K562 (cell line): ENCODE results near the gene EPB41L2. TPM values are rescaled to one million over a fixed set of nuclear protein-coding genes. Genes with fewer than 3 reads are reported as not detected.

Source experiments
- ATAC-seq: fragments of 200-7000 bp; cut with Tn5 transposase; 3 replicates; pipeline ENCODE4 v1.9.1; 2020; ENCODE audit warnings: moderate library complexity
- BruUV-seq: library from RNA; stranded (reverse); fragments of 400-500 nt; replicated peaks from 2 replicates; lab custom pipeline; 2021; lab: Mats Ljungman, UMichigan
- CTCF ChIA-PET: fragments of 300-600 bp; formaldehyde crosslinking; extraction: SDS; loops from one replicate; lab custom pipeline; 2021; ENCODE audit warnings: low intra/inter-chr PET ratio; lab: Yijun Ruan, JAX
- POLR2A ChIA-PET: fragments of 300-600, 350-650 bp; sonication (Branson Sonifier 250); formaldehyde crosslinking; extraction: SDS; loops from one replicate; lab custom pipeline; 2021; ENCODE audit warnings: antibody characterized with exemption, inconsistent platforms; lab: Yijun Ruan, JAX
- DNase-seq, 4 experiments: peaks; one replicate each; pipeline versions ENCODE4 v3.0.0 to v3.0.0-alpha.2; 2011 to 2018; ENCODE audit warnings: low spot score in 3 of 4, mixed read lengths in 3 of 4; ENCODE audit errors: extremely low read depth in 1 of 4
- FAIRE-seq: peaks from 2 replicates; lab custom pipeline; 2011; peaks lifted over from hg19 to GRCh38; lab: Jason Lieb, UNC
- H2AFZ ChIP-seq: 2 replicates; pipeline ENCODE4 v1.6.0; 2011; ENCODE audit warnings: low read depth, low read length, control low read depth, inconsistent platforms
- H3K27ac ChIP-seq: fragments of 200-600 bp; 3 replicates; pipeline ENCODE4 v1.8.0; 2011; ENCODE audit warnings: low read depth, mild to moderate bottlenecking, control low read depth, inconsistent platforms, low read length, moderate library complexity, mixed read lengths; ENCODE audit errors: extremely low read depth
- H3K27me3 ChIP-seq, 2 experiments: fragments of 300-600 bp in 1 of 2; 2 replicates in 1 of 2; 3 replicates in 1 of 2; pipeline versions ENCODE4 v1.6.0 to v1.8.0; 2011; ENCODE audit warnings: inconsistent platforms in 2 of 2, low read length in 2 of 2, mild to moderate bottlenecking in 1 of 2, mixed read lengths in 1 of 2, moderate library complexity in 1 of 2; ENCODE audit not compliant: control insufficient read depth in 2 of 2, insufficient read depth in 2 of 2
- H3K36me3 ChIP-seq: fragments of 300-600 bp; 3 replicates; pipeline ENCODE4 v1.8.0; 2011; ENCODE audit warnings: mild to moderate bottlenecking, low read length, inconsistent platforms; ENCODE audit not compliant: control insufficient read depth, insufficient read depth
- H3K4me1 ChIP-seq, 2 experiments: fragments of 200-600 bp in 1 of 2; replicated peaks in 1 of 2; 2 replicates in 1 of 2; 3 replicates in 1 of 2; pipeline versions ENCODE4 v1.5.1 to v1.8.0; 2011; ENCODE audit warnings: inconsistent platforms in 2 of 2, low read length in 2 of 2, mild to moderate bottlenecking in 1 of 2, mixed read lengths in 1 of 2, moderate library complexity in 1 of 2; ENCODE audit not compliant: control insufficient read depth in 2 of 2, insufficient read depth in 2 of 2
- H3K4me2 ChIP-seq: 2 replicates; pipeline ENCODE4 v1.6.1; 2011; ENCODE audit warnings: low read length, control low read depth, inconsistent platforms, mixed read lengths; ENCODE audit not compliant: insufficient read depth
- H3K4me3 ChIP-seq: fragments of 200-600 bp; sonication (generic), shearing (Covaris generic); 2 replicates; pipeline ENCODE4 v1.5.1; 2016; ENCODE audit warnings: control low read depth, inconsistent platforms
- H3K79me2 ChIP-seq: fragments of 200-600 bp; 3 replicates; pipeline ENCODE4 v1.8.0; 2011; ENCODE audit warnings: low read length, inconsistent platforms; ENCODE audit not compliant: control insufficient read depth, insufficient read depth
- H3K9ac ChIP-seq, 2 experiments: 2 replicates each; pipeline versions ENCODE4 v1.6.0 to v1.6.1; 2011; ENCODE audit warnings: low read depth in 2 of 2, low read length in 2 of 2, control low read depth in 1 of 2, inconsistent platforms in 1 of 2, mild to moderate bottlenecking in 1 of 2, mixed read lengths in 1 of 2; ENCODE audit not compliant: insufficient read depth in 1 of 2
- H3K9me1 ChIP-seq: one replicate; pipeline ENCODE4 v1.6.0; 2011; ENCODE audit warnings: inconsistent platforms, mild to moderate bottlenecking, low read length, moderate library complexity; ENCODE audit not compliant: control insufficient read depth, insufficient read depth
- H3K9me3 ChIP-seq: replicated peaks from 2 replicates; pipeline ENCODE4 v1.5.1; 2011; ENCODE audit warnings: low read depth, low read length, inconsistent platforms; ENCODE audit not compliant: control insufficient read depth, insufficient read depth
- H4K20me1 ChIP-seq: replicated peaks from 2 replicates; pipeline ENCODE4 v1.6.1; 2011; ENCODE audit warnings: low read length, inconsistent platforms, mixed read lengths; ENCODE audit not compliant: control insufficient read depth, insufficient read depth
- ARID1B ChIP-seq: fragments of 450-650 bp; IDR thresholded peaks from 2 replicates; pipeline ENCODE4 v1.6.1; 2016; ENCODE audit warnings: antibody characterized with exemption, mild to moderate bottlenecking, inconsistent platforms
- C11orf30 ChIP-seq: fragments of 450-650 bp; IDR thresholded peaks from 2 replicates; pipeline ENCODE4 v1.6.1; 2016; ENCODE audit warnings: low read depth, mild to moderate bottlenecking
- HCFC1 ChIP-seq: IDR thresholded peaks from 2 replicates; pipeline ENCODE4 v1.6.1; 2012; ENCODE audit warnings: low read depth, low read length, improper control_type of control experiment
- MIER1 ChIP-seq: fragments of 450-650 bp; IDR thresholded peaks from 2 replicates; pipeline ENCODE4 v1.6.1; 2016; ENCODE audit warnings: antibody characterized with exemption, mild to moderate bottlenecking, low read depth
- NCOR1 ChIP-seq: fragments of 450-650 bp; IDR thresholded peaks from 2 replicates; pipeline ENCODE4 v1.6.1; 2016; ENCODE audit warnings: mild to moderate bottlenecking, moderate library complexity
- NFE2 ChIP-seq: IDR thresholded peaks from 2 replicates; pipeline ENCODE4 v1.6.1; 2014; ENCODE audit warnings: antibody characterized with exemption, low read depth
- POLR2B ChIP-seq: fragments of 450-650 bp; IDR thresholded peaks from 2 replicates; pipeline ENCODE4 v1.6.1; 2018; ENCODE audit warnings: low read depth; ENCODE audit not compliant: partially characterized antibody
- SRSF1 ChIP-seq: fragments of 200-400 bp; formaldehyde crosslinking; IDR thresholded peaks from 2 replicates; pipeline ENCODE4 v1.6.1; 2017; ENCODE audit warnings: mild to moderate bottlenecking, low read depth, low read length, moderate library complexity
- U2AF1 ChIP-seq: fragments of 200-400 bp; formaldehyde crosslinking; optimal IDR thresholded peaks from 2 replicates; pipeline ENCODE3; 2017; ENCODE audit warnings: mild to moderate bottlenecking, low read depth, low read length, moderate library complexity
- ZNF124 ChIP-seq: sonication (generic); formaldehyde crosslinking; IDR thresholded peaks from 2 replicates; pipeline ENCODE4 v1.8.1; 2022; ENCODE audit warnings: missing genetic modification reagents
- ZNF24 ChIP-seq: fragments of 450-650 bp; IDR thresholded peaks from 2 replicates; pipeline ENCODE4 v1.6.1; 2016
- WGBS: fragments of 100-300 bp; shearing (Covaris generic); methylation state at CpG from one replicate; pipeline ENCODE4 v1.1.6; 2016; ENCODE audit warnings: low coverage, mixed read lengths; ENCODE audit not compliant: insufficient coverage; ENCODE audit errors: missing lambda C conversion rate; 5-methylcytosine and 5-hydroxymethylcytosine counted together
- in situ Hi-C: fragments of 300-500 bp; cut with MboI; formaldehyde crosslinking; loops from 4 replicates; pipeline ENCODE4 v1.15.0; 2018; ENCODE audit warnings: inconsistent platforms, mixed read lengths
- intact Hi-C: fragments of 100-400 bp; cut with micrococcal nuclease; formaldehyde crosslinking; loops from 2 replicates; pipeline ENCODE4 v1.14.2; 2022
- polyA plus RNA-seq, 8 experiments: library from polyadenylated mRNA; depleted of rRNA in 4 of 8; stranded (reverse) in 5 of 8; unstranded in 3 of 8; fragments of >200 nt; fragmentation: Nextera tagmentation in 2 of 8; fragmentation: Illumina TruSeq in 1 of 8; extraction: Ambion mirVana in 2 of 8; extraction: Trizol in 1 of 8; gene quantifications; 2 replicates each; pipeline versions ENCODE4 v1.2.1 to v1.2.3, GENCODE V29; 2011 to 2014; ENCODE audit warnings: inconsistent platforms in 1 of 8, missing spikeins in 1 of 8
- total RNA-seq, 7 experiments: library from RNA; depleted of rRNA in 6 of 7; stranded (reverse); fragments of >200 nt in 6 of 7; fragmentation: Illumina TruSeq in 2 of 7; extraction: Trizol in 2 of 7; gene quantifications; 2 replicates each; pipeline versions ENCODE4 v1.2.1 to v1.2.3, GENCODE V29; 2011 to 2021; ENCODE audit warnings: low replicate concordance in 1 of 7
- TF ChIP-seq, protein P1 (sequence below): sonication (generic); formaldehyde crosslinking; IDR thresholded peaks from 2 replicates; pipeline ENCODE4 v1.8.1; 2023; ENCODE audit warnings: mild to moderate bottlenecking, missing genetic modification reagents, moderate library complexity
- TF ChIP-seq, protein P2 (sequence below): sonication (generic); formaldehyde crosslinking; IDR thresholded peaks from 2 replicates; pipeline ENCODE4 v1.8.0; 2022; ENCODE audit warnings: mild to moderate bottlenecking, missing genetic modification reagents
- TF ChIP-seq, protein P3 (sequence below): sonication (generic); formaldehyde crosslinking; IDR thresholded peaks from 2 replicates; pipeline ENCODE4 v1.8.1; 2022; ENCODE audit warnings: missing genetic modification reagents
- TF ChIP-seq, protein P4 (sequence below): fragments of 250-450 bp; sonication (Bioruptor Pico); IDR thresholded peaks from 2 replicates; pipeline ENCODE4 v1.8.0; 2022; ENCODE audit warnings: moderate library complexity, mild to moderate bottlenecking, inconsistent platforms

EPB41L2 gene
- total and polyA plus RNA-seq, 9 of the 15 experiments (the other 6 are each of a cell fraction or from before 2014, with no cell fraction given): 5.1 to 53.6 (median 25.0) TPM

GRCh38 chr6:131065824-131066171 is 2.8 kb upstream of the EPB41L2 start (continued):
- TF ChIP-seq HCFC1 (no peak), NCOR1 (no peak), ZNF24 (no peak)
- TF ChIP-seq, protein P1, sequence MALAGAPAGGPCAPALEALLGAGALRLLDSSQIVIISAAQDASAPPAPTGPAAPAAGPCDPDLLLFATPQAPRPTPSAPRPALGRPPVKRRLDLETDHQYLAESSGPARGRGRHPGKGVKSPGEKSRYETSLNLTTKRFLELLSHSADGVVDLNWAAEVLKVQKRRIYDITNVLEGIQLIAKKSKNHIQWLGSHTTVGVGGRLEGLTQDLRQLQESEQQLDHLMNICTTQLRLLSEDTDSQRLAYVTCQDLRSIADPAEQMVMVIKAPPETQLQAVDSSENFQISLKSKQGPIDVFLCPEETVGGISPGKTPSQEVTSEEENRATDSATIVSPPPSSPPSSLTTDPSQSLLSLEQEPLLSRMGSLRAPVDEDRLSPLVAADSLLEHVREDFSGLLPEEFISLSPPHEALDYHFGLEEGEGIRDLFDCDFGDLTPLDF (CRISPR knock-in tag): no peak

DNA sequence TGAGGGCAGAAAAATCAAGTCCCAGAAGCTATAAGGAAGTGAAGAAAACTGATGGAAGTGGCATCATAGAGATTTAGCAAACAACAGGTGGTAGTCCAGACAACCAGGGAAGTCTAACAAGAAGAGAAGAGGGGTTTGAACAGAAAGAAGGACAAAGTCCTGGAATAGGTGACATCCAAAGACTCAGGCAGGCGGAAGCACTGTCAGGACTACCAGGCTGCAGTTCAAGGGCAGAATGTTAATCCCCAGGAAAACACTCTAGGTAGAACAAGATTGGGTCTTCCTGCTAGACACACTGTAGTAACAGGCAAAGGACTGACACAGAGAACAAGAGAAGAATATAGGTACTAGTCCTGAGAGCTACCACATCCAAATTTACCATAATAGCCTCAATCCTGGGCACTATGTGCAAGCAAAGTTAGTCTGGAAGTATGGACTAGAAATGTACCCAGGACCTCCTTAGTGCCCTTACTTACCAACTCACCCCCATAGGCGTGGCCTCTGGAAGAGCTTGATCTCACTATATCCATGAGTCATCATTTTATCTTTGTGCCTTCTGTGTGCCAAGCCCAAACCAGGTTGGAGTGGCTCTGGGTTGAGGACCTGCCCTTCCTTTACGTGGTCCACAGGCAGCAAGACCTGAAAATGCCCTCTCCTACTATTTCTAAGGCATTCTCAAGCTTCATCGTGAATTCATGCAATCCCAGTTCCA is 2.2 kb upstream of the EPB41L2 start:
- H3K4me1 ChIP-seq: peaks cover 3 to 16% of the 10 kb centered on the region in 2 experiments; a peak in 4 of 5 replicates
- H3K4me2 ChIP-seq: no peak overlapping the region
- BruUV-seq: no TSS peak
- no peak overlapping the region for H2AFZ ChIP-seq
- in situ Hi-C loops (no loop called here), intact Hi-C loops (no loop called here)
- ChIA-PET POLR2A (interaction anchor here (0.7 kb wide), 1 partner anchor 649 kb away, joined by 3 read pairs; no protein-coding TSS in a partner anchor), CTCF (no interaction called here)
- peaks cover 24% of the 10 kb centered on the region for H3K79me2 ChIP-seq
- ATAC-seq (no peak), DNase-seq (no peak), FAIRE-seq (no peak)
- H3K36me3 ChIP-seq: no peaks in the 10 kb centered on the region
- no peaks in the 10 kb centered on the region for H4K20me1 ChIP-seq
- H3K9me1 ChIP-seq: no peaks in the 10 kb centered on the region
- H3K9ac ChIP-seq: no peak overlapping the region
- WGBS: 36% methylated on average over 4 of the region's 4 CpGs
- no peaks in the 10 kb centered on the region for H3K27me3 ChIP-seq
- no peak overlapping the region for H3K4me3 ChIP-seq
- no peaks in the 10 kb centered on the region for H3K9me3 ChIP-seq
- H3K27ac ChIP-seq: no peak overlapping the region; the same call in 2 of the 3 replicates
- no peak for TF ChIP-seq ARID1B
- TF ChIP-seq, protein P2, sequence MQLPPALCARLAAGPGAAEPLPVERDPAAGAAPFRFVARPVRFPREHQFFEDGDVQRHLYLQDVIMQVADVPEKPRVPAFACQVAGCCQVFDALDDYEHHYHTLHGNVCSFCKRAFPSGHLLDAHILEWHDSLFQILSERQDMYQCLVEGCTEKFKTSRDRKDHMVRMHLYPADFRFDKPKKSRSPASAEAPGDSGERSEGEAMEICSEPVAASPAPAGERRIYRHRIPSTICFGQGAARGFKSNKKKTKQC (CRISPR knock-in tag): no peak
- TF ChIP-seq, protein P3, sequence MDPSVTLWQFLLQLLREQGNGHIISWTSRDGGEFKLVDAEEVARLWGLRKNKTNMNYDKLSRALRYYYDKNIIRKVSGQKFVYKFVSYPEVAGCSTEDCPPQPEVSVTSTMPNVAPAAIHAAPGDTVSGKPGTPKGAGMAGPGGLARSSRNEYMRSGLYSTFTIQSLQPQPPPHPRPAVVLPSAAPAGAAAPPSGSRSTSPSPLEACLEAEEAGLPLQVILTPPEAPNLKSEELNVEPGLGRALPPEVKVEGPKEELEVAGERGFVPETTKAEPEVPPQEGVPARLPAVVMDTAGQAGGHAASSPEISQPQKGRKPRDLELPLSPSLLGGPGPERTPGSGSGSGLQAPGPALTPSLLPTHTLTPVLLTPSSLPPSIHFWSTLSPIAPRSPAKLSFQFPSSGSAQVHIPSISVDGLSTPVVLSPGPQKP (CRISPR knock-in tag): no peak
- 0 out of 2 replicates have a peak, but pooled peaks have one; percentile 6 for TF ChIP-seq NFE2
- TF ChIP-seq U2AF1: no peak
- TF ChIP-seq POLR2B: no peak
- no peak for TF ChIP-seq ZNF124 (CRISPR knock-in tag)
- peak; percentile 88 for TF ChIP-seq C11orf30
- TF ChIP-seq SRSF1: no peak
- TF ChIP-seq, protein P4, sequence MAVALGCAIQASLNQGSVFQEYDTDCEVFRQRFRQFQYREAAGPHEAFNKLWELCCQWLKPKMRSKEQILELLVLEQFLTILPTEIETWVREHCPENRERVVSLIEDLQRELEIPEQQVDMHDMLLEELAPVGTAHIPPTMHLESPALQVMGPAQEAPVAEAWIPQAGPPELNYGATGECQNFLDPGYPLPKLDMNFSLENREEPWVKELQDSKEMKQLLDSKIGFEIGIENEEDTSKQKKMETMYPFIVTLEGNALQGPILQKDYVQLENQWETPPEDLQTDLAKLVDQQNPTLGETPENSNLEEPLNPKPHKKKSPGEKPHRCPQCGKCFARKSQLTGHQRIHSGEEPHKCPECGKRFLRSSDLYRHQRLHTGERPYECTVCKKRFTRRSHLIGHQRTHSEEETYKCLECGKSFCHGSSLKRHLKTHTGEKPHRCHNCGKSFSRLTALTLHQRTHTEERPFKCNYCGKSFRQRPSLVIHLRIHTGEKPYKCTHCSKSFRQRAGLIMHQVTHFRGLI (CRISPR knock-in tag): no peak
- TF ChIP-seq MIER1: no peak
